Prostate gland (tissue), 2 donors: ENCODE data around the gene LRRC4B. TPM values are rescaled to one million over a fixed set of nuclear protein-coding genes. Genes with fewer than 3 reads are reported as not detected.

ENCODE experiments used
- DNase-seq: peaks from one replicate; pipeline ENCODE4 v3.0.0-alpha.2; 2019; ENCODE audit warnings: low spot score
- H3K27ac ChIP-seq, 2 donors: fragments of 200-600 bp; sonication (generic); 2 replicates each; pipeline ENCODE4 v1.5.1; 2017 to 2019
- H3K27me3 ChIP-seq: fragments of 200-600 bp; sonication (generic); replicated peaks from 2 replicates; pipeline ENCODE4 v1.5.1; 2019; ENCODE audit not compliant: insufficient read depth
- H3K36me3 ChIP-seq, 2 donors: fragments of 200-600 bp; sonication (generic); 1 replicate in 1 of 2; 2 replicates in 1 of 2; pipeline versions ENCODE4 v1.5.1 to v1.8.1; 2017 to 2019
- H3K4me1 ChIP-seq: fragments of 200-600 bp; sonication (generic); replicated peaks from 2 replicates; pipeline ENCODE4 v1.5.1; 2019
- H3K4me3 ChIP-seq, 2 donors: fragments of 200-600 bp; sonication (generic); 2 replicates each; pipeline ENCODE4 v1.5.1; 2017 to 2019
- H3K9me3 ChIP-seq: fragments of 200-600 bp; sonication (generic); 2 replicates; pipeline ENCODE4 v1.5.1; 2017
- CTCF ChIP-seq, 4 experiments: fragments of 200-600 bp in 2 of 4; fragments of 450-650 bp in 2 of 4; sonication (generic) in 2 of 4; IDR thresholded peaks; 1 replicate in 3 of 4; 2 replicates in 1 of 4; pipeline ENCODE4 v1.5.1; 2016 to 2019; ENCODE audit warnings: antibody characterized with exemption in 4 of 4, mild to moderate bottlenecking in 2 of 4, moderate library complexity in 2 of 4
- POLR2A ChIP-seq: fragments of 450-650 bp; IDR thresholded peaks from one replicate; pipeline ENCODE4 v1.6.1; 2016; ENCODE audit warnings: antibody characterized with exemption, mild to moderate bottlenecking
- POLR2AphosphoS5 ChIP-seq: sonication (generic); formaldehyde crosslinking; IDR thresholded peaks from one replicate; pipeline ENCODE4 v1.6.1; 2017; ENCODE audit warnings: antibody characterized with exemption
- WGBS: methylation state at CpG from one replicate; pipeline ENCODE4 v1.1.5; 2018; 5-methylcytosine and 5-hydroxymethylcytosine counted together
- intact Hi-C: fragments of 100-400 bp; cut with DNase I; formaldehyde crosslinking; loops from one replicate; pipeline ENCODE4 v1.14.2; 2022
- total RNA-seq, 2 donors: library from RNA; depleted of rRNA; stranded (reverse); fragments of >200 nt; gene quantifications; one replicate each; pipeline ENCODE4 v1.1.0, GENCODE V29; 2016

Gene LRRC4B
- total RNA-seq, 2 donors from 2014 or later = 5.6 to 7.9 TPM

DNA sequence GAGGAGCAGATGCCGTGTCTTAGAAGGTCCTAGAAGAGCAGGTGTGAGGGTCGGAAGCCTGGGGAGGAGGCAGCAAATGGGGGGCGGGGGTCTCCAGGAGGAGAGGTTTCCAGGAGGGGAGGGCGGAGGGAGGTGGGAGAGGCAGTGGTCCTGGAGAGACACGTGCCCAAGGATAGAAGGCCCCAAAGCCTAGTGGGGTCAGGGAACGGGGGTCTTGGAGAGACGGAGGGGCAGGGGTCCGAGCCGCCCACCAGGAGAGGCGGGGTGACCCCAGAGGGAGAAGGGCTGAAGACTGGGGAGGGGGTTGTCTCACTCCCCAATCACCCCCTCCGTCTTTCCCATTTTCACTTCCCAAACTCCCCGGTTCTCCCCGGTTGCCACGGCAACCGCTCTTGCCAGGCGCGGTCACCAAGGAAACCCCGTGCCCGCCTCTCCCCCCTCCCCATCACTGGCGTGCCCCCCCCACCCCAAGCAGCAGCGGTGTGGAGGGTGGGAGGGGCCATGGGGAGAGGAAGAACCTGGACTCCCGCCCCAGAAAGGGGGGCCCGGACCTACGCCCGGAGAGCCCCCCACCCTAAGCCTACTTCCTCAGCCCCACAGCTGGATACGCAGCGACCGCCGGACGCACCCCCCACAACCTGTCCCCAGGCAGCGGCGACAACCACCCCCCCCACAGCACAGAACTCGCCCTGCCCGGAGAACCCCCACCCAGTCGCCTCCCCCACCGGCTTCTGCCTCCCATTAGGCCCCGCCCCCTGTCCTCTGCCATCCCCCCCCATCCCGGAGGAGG, 988 bp downstream of the LRRC4B start:
- Histone ChIP-seq H3K27me3 (peaks cover 32% of the 10 kb centered on the region), H3K4me1 (no peaks in the 10 kb centered on the region), H3K27ac (no peak overlapping the region), H3K4me3 (peak overlapping the region in 1 of 2 donors; percentile 27), H3K36me3 (no peaks in the 10 kb centered on the region), H3K9me3 (no peaks in the 10 kb centered on the region)
- intact Hi-C loops = no loop called here
- no peak for DNase-seq
- WGBS = 2% methylated on average over 35 of the region's 38 CpGs
- TF ChIP-seq POLR2A = no peak
- TF ChIP-seq CTCF (IDR thresholded peaks at IDR 0.05) = no peak
- no peak for TF ChIP-seq POLR2AphosphoS5

- no peak for TF ChIP-seq POLR2A
- intact Hi-C loops = no loop called here
- H3K4me1 ChIP-seq = no peaks in the 10 kb centered on the region
- H3K36me3 ChIP-seq = no peaks in the 10 kb centered on the region
- H3K27me3 ChIP-seq = peaks cover 32% of the 10 kb centered on the region
- H3K9me3 ChIP-seq = no peaks in the 10 kb centered on the region
- no peak overlapping the region for H3K27ac ChIP-seq
- 6% methylated on average over 36 of the region's 36 CpGs for WGBS
- H3K4me3 ChIP-seq = no peak overlapping the region
- DNase-seq = no peak
These were observed 2.0 kb downstream of the LRRC4B start for GRCh38 chr19:50565984-50566903.

- H3K36me3 ChIP-seq = no peaks in the 10 kb centered on the region
- no peaks in the 10 kb centered on the region for H3K9me3 ChIP-seq
- H3K4me1 ChIP-seq = no peaks in the 10 kb centered on the region
- TF ChIP-seq POLR2AphosphoS5 (no peak), POLR2A (no peak), CTCF (IDR thresholded peaks at IDR 0.05) (no peak)
- intact Hi-C loops = no loop called here
- no peak for DNase-seq
- 50% methylated on average over 22 of the region's 22 CpGs for WGBS
- H3K27me3 ChIP-seq = peaks cover 32% of the 10 kb centered on the region
- H3K4me3 ChIP-seq = no peak overlapping the region
- H3K27ac ChIP-seq = no peak overlapping the region
These were observed 3.8 kb downstream of the LRRC4B start for GRCh38 chr19:50564229-50565105.

- Histone ChIP-seq H3K4me3 (no peak overlapping the region), H3K4me1 (no peaks in the 10 kb centered on the region), H3K27me3 (peaks cover 32% of the 10 kb centered on the region), H3K9me3 (no peaks in the 10 kb centered on the region), H3K27ac (no peak overlapping the region), H3K36me3 (no peaks in the 10 kb centered on the region)
- TF ChIP-seq CTCF (IDR thresholded peaks at IDR 0.05) (no peak), POLR2A (no peak), POLR2AphosphoS5 (no peak)
- 59% methylated on average over 6 of the region's 6 CpGs for WGBS
- intact Hi-C loops = no loop called here
- no peak for DNase-seq
These were observed 4.6 kb downstream of the LRRC4B start for GRCh38 chr19:50563597-50563996.

- peaks cover 32% of the 10 kb centered on the region for H3K27me3 ChIP-seq
- 62% methylated on average over 9 of the region's 9 CpGs for WGBS
These were observed 5.2 kb downstream of the LRRC4B start for GRCh38 chr19:50562996-50563395.

More at GRCh38 chr19:50562996-50563395, 5.2 kb downstream of the LRRC4B start:
- intact Hi-C loops = no loop called here
- Histone ChIP-seq H3K4me3 (no peak overlapping the region), H3K36me3 (no peaks in the 10 kb centered on the region), H3K27ac (no peak overlapping the region), H3K9me3 (no peaks in the 10 kb centered on the region), H3K4me1 (no peaks in the 10 kb centered on the region)
- TF ChIP-seq CTCF (IDR thresholded peaks at IDR 0.05) (no peak), POLR2AphosphoS5 (no peak)
- DNase-seq = no peak
